Measurements from ENCODE around the gene RPS6KL1.

GRCh38 chr14:74868739-74869138 is 54.3 kb downstream of the RPS6KL1 start:
- TF ChIP-seq CTCF (IDR thresholded peaks at IDR 0.05) (no peak), POLR2AphosphoS5 (IDR thresholded peaks at IDR 0.05) (no peak), POLR2A (IDR thresholded peaks at IDR 0.05) (no peak)

All from suprapubic skin (tissue), 4 donors.